ENCODE results near the gene TSPO2.

Gene TSPO2

GRCh38 chr6:41017663-41018062, 24.6 kb upstream of the TSPO2 start:
- Histone ChIP-seq H3K9ac (ENCODE audit: insufficient read length, low read depth) (no peak overlapping the region), H3K36me3 (ENCODE audit: insufficient read depth, insufficient read length, low read length) (peaks cover 3% of the 10 kb centered on the region), H3K9me3 (ENCODE audit: insufficient read depth, low read length) (no peaks in the 10 kb centered on the region), H3K27me3 (ENCODE audit: insufficient read depth, insufficient read length) (no peaks in the 10 kb centered on the region), H3K4me1 (ENCODE audit: insufficient read depth, insufficient read length) (peaks cover 2% of the 10 kb centered on the region), H3K4me3 (ENCODE audit: insufficient read length, low read depth) (no peak overlapping the region)
- no peak for TF ChIP-seq ZNF274 (IDR thresholded peaks at IDR 0.05; ENCODE audit: low read depth, low read length)
- no peak for TF ChIP-seq SUZ12 (IDR thresholded peaks at IDR 0.05; ENCODE audit: extremely low read depth, insufficient read depth, insufficient read length)
- no peak for TF ChIP-seq YY1 (IDR thresholded peaks at IDR 0.05; ENCODE audit: insufficient read depth, insufficient read length)
- DNase-seq (ENCODE audit: low read depth, low spot score), result no peak

DNA sequence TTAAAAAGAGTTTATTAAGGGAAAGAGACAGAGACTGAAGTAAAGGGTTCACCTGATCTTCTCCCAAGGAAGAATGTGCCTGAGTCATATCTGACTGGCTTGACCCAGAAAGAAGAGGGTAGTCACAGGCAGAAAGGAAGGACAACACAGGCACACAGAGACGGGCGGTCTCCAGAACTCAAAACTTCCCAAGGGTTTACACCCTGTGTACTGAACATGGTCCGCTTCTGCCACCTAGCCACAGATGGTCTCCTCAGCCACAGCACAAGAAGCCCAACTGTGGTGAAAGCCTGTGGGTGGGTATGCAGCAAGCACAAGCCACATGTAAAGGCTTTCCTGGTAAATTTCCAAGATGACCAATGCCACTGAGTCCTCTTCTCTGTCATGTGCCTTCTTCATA, 20.4 kb upstream of the TSPO2 start:
- TF ChIP-seq ZNF274 (IDR thresholded peaks at IDR 0.05; ENCODE audit: low read depth, low read length), result no peak
- TF ChIP-seq SUZ12 (IDR thresholded peaks at IDR 0.05; ENCODE audit: extremely low read depth, insufficient read depth, insufficient read length), result no peak
- no peak for TF ChIP-seq YY1 (IDR thresholded peaks at IDR 0.05; ENCODE audit: insufficient read depth, insufficient read length)
- H3K4me1 ChIP-seq (ENCODE audit: insufficient read depth, insufficient read length), result no peaks in the 10 kb centered on the region
- no peak for DNase-seq (ENCODE audit: low read depth, low spot score)
- H3K9me3 ChIP-seq (ENCODE audit: insufficient read depth, low read length), result no peaks in the 10 kb centered on the region
- no peak overlapping the region for H3K4me3 ChIP-seq (ENCODE audit: insufficient read length, low read depth)
- H3K27me3 ChIP-seq (ENCODE audit: insufficient read depth, insufficient read length), result no peaks in the 10 kb centered on the region
- peaks cover 27% of the 10 kb centered on the region for H3K36me3 ChIP-seq (ENCODE audit: insufficient read depth, insufficient read length, low read length)
- no peak overlapping the region for H3K9ac ChIP-seq (ENCODE audit: insufficient read length, low read depth)

DNA sequence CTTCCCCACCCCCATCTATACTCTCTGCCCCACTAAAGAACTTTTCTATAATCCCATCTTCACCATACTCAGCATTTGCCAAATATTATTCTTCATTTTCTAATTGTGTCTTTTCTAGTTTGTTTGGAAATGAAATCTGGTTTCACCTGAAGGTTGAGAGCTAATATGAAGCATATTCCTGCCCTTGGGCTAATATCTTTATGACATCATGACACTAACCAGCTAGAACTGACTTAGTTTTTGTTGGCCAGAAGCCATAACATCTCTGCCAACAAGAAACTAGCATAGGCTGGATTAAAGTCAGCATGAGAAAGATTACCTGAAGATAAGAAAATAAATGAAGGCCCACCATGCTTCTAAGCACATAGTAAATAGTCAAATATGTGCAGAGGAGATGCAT, 20.0 kb upstream of the TSPO2 start:
- no peak for TF ChIP-seq ZNF274 (IDR thresholded peaks at IDR 0.05; ENCODE audit: low read depth, low read length)
- no peak for TF ChIP-seq SUZ12 (IDR thresholded peaks at IDR 0.05; ENCODE audit: extremely low read depth, insufficient read depth, insufficient read length)
- TF ChIP-seq YY1 (IDR thresholded peaks at IDR 0.05; ENCODE audit: insufficient read depth, insufficient read length), result no peak
- H3K9ac ChIP-seq (ENCODE audit: insufficient read length, low read depth), result no peak overlapping the region
- H3K4me1 ChIP-seq (ENCODE audit: insufficient read depth, insufficient read length), result no peaks in the 10 kb centered on the region
- no peak for DNase-seq (ENCODE audit: low read depth, low spot score)
- no peaks in the 10 kb centered on the region for H3K27me3 ChIP-seq (ENCODE audit: insufficient read depth, insufficient read length)
- H3K36me3 ChIP-seq (ENCODE audit: insufficient read depth, insufficient read length, low read length), result peaks cover 27% of the 10 kb centered on the region
- H3K9me3 ChIP-seq (ENCODE audit: insufficient read depth, low read length), result no peaks in the 10 kb centered on the region
- no peak overlapping the region for H3K4me3 ChIP-seq (ENCODE audit: insufficient read length, low read depth)

GRCh38 chr6:41023114-41023513, 19.2 kb upstream of the TSPO2 start:
- Histone ChIP-seq H3K4me3 (ENCODE audit: insufficient read length, low read depth) (no peak overlapping the region), H3K9me3 (ENCODE audit: insufficient read depth, low read length) (no peaks in the 10 kb centered on the region), H3K9ac (ENCODE audit: insufficient read length, low read depth) (no peak overlapping the region), H3K36me3 (ENCODE audit: insufficient read depth, insufficient read length, low read length) (peaks cover 27% of the 10 kb centered on the region), H3K4me1 (ENCODE audit: insufficient read depth, insufficient read length) (no peaks in the 10 kb centered on the region), H3K27me3 (ENCODE audit: insufficient read depth, insufficient read length) (no peaks in the 10 kb centered on the region)
- TF ChIP-seq SUZ12 (IDR thresholded peaks at IDR 0.05; ENCODE audit: extremely low read depth, insufficient read depth, insufficient read length), result no peak
- no peak for TF ChIP-seq ZNF274 (IDR thresholded peaks at IDR 0.05; ENCODE audit: low read depth, low read length)
- no peak for TF ChIP-seq YY1 (IDR thresholded peaks at IDR 0.05; ENCODE audit: insufficient read depth, insufficient read length)
- no peak for DNase-seq (ENCODE audit: low read depth, low spot score)

- DNase-seq (ENCODE audit: low read depth, low spot score), result no peak
- Histone ChIP-seq H3K4me1 (ENCODE audit: insufficient read depth, insufficient read length) (no peaks in the 10 kb centered on the region), H3K36me3 (ENCODE audit: insufficient read depth, insufficient read length, low read length) (peaks cover 27% of the 10 kb centered on the region), H3K9ac (ENCODE audit: insufficient read length, low read depth) (peak overlapping the region; percentile 57), H3K9me3 (ENCODE audit: insufficient read depth, low read length) (no peaks in the 10 kb centered on the region), H3K27me3 (ENCODE audit: insufficient read depth, insufficient read length) (no peaks in the 10 kb centered on the region), H3K4me3 (ENCODE audit: insufficient read length, low read depth) (peak overlapping the region; percentile 3)
- TF ChIP-seq YY1 (IDR thresholded peaks at IDR 0.05; ENCODE audit: insufficient read depth, insufficient read length) (no peak), ZNF274 (IDR thresholded peaks at IDR 0.05; ENCODE audit: low read depth, low read length) (no peak), SUZ12 (IDR thresholded peaks at IDR 0.05; ENCODE audit: extremely low read depth, insufficient read depth, insufficient read length) (no peak)
Measured at GRCh38 chr6:41025966-41026530, 16.2 kb upstream of the TSPO2 start.

- Histone ChIP-seq H3K4me3 (ENCODE audit: insufficient read length, low read depth) (peak overlapping the region; percentile 75), H3K9me3 (ENCODE audit: insufficient read depth, low read length) (no peaks in the 10 kb centered on the region), H3K36me3 (ENCODE audit: insufficient read depth, insufficient read length, low read length) (peaks cover 24% of the 10 kb centered on the region), H3K9ac (ENCODE audit: insufficient read length, low read depth) (peak overlapping the region; percentile 97), H3K4me1 (ENCODE audit: insufficient read depth, insufficient read length) (no peaks in the 10 kb centered on the region), H3K27me3 (ENCODE audit: insufficient read depth, insufficient read length) (no peaks in the 10 kb centered on the region)
- DNase-seq (ENCODE audit: low read depth, low spot score), result no peak
- TF ChIP-seq SUZ12 (IDR thresholded peaks at IDR 0.05; ENCODE audit: extremely low read depth, insufficient read depth, insufficient read length), result no peak
- no peak for TF ChIP-seq ZNF274 (IDR thresholded peaks at IDR 0.05; ENCODE audit: low read depth, low read length)
- no peak for TF ChIP-seq YY1 (IDR thresholded peaks at IDR 0.05; ENCODE audit: insufficient read depth, insufficient read length)
Measured at GRCh38 chr6:41027241-41027640, 15.0 kb upstream of the TSPO2 start.

- Histone ChIP-seq H3K36me3 (ENCODE audit: insufficient read depth, insufficient read length, low read length) (peaks cover 24% of the 10 kb centered on the region), H3K4me1 (ENCODE audit: insufficient read depth, insufficient read length) (no peaks in the 10 kb centered on the region), H3K9ac (ENCODE audit: insufficient read length, low read depth) (peak overlapping the region; percentile 97), H3K27me3 (ENCODE audit: insufficient read depth, insufficient read length) (no peaks in the 10 kb centered on the region), H3K9me3 (ENCODE audit: insufficient read depth, low read length) (no peaks in the 10 kb centered on the region), H3K4me3 (ENCODE audit: insufficient read length, low read depth) (peak overlapping the region; percentile 75)
- TF ChIP-seq ZNF274 (IDR thresholded peaks at IDR 0.05; ENCODE audit: low read depth, low read length), result no peak
- TF ChIP-seq SUZ12 (IDR thresholded peaks at IDR 0.05; ENCODE audit: extremely low read depth, insufficient read depth, insufficient read length), result no peak
- TF ChIP-seq YY1 (IDR thresholded peaks at IDR 0.05; ENCODE audit: insufficient read depth, insufficient read length), result no peak
- peak; percentile 63 for DNase-seq (ENCODE audit: low read depth, low spot score)
Measured at GRCh38 chr6:41027799-41028560, 14.3 kb upstream of the TSPO2 start.

Measured in NT2/D1 (cell line).